GM21515 (cell line): ENCODE measurements around the gene ZNF821.
"Not testable (repeated sequence)": the region's sequence is repeated elsewhere in the genome, so short reads cannot be mapped to it uniquely, and the experiment has no call there.

Source experiments
- ATAC-seq: cut with Tn5 transposase; IDR thresholded peaks from one replicate; pipeline ENCODE4 v1.9.1; 2021; ENCODE audit not compliant: unreplicated experiment

ZNF821 gene

DNA sequence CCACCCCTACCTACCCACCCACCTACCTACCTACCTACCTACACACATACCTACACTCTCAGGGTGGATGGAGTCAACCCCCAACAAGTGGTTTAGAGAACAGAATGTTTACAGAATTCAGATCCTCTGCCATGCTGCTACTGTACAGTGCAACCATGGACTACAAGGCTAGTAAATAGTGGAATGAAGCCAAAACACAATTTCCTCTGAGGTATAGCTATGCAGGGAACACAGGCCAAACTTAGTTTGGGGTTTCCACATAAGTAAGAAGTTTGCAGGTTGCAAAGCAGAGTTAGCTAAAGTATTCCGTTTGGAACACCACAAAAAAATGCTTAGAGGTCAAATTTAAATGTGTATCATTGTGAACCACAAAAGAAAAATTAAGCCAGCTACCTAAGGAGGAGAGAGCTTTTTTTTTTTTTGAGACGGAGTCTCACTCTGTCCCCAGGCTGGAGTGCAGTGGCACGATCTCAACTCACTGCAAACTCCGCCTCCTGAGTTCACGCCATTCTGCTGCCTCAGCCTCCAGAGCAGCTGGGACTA lies 72.7 kb downstream of the ZNF821 start:
- ATAC-seq, result no peak

- not testable (repeated sequence) for ATAC-seq
These were observed 73.8 kb downstream of the ZNF821 start for GRCh38 chr16:71810155-71810530.
